HG02678 (cell line): ENCODE measurements around the gene ICA1.

Experiments
- ATAC-seq: cut with Tn5 transposase; IDR thresholded peaks from one replicate; pipeline ENCODE4 v1.9.1; 2021; ENCODE audit warnings: mild to moderate bottlenecking, moderate library complexity; ENCODE audit not compliant: unreplicated experiment

ICA1 gene

DNA sequence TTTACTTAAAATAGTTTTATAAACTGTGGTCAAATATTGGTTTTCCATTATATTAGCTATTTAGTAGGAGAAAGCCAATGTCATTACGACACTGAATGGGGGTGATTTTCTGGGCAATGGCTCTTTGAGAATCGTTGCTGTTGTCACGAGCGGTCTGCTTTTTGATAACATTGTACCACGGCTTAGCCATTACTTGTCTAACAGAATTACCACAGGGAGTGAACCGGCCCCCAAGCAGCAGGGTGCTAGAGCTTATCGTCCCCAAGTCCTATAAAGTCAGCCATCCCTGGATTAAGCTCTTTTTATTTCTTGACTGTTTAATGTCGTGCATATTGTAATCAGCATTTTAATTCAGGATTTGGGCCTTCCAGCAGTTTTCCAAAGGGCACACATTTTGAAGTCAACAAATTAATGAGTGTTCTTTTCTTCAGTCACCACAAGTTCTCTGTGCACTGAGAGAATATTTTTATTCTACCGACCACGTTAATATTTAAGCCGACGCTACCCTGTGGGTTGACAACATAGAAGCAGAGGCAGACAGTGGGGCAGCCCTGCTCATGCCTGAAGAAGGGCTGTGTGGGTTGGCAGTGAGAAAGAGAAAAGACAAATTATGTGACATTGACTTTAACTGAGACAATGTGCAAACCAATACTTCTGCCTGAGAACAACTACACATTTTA, 125.8 kb downstream of the ICA1 start:
- no peak for ATAC-seq

DNA sequence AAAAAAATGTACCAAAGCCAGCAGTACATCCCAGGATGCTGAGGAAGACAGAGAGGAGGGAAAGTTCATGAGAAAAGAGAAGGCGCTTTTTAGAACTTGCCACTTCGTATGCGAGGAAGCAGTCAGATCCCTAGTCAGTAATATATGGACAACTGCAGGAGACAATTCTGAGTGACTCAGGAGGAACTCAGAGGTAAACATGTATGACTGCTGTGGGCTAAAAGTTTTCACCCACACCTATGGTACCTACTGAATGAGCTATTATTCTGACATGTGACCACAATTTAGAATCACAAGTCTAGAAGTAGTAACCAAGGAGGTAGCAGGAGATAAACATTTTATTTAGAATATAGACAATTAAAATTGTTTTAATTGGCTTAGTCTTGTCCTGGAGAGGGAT, 126.5 kb downstream of the ICA1 start:
- ATAC-seq = no peak

DNA sequence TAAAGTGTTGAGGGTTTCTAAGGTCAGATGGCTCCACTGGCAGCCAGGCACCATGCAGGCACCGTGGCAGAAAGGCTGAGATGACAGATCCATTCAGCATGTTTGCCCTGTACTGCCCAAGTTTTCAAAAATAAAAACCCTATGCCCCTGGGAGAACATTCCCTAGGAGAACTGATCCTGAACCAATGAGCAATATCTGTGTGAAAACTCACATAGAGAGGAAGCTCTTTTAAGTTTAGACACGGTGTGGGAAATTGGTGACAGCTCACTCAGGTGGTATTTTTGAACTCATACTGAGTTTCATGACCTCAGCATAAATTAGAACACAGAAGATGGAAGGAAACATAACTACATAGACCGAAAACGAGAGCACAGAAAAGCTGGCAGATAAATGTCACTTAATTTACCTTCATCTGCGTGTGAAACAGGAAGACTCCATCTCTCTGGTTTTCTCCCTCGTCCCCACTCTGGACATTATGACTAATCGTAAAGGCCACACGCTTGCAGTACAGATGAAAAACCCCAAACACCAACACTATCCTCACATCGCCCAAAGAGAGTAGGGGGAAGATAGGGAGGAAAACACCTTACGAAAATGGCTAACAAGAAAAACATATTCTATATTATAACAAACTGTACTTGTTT, 127.8 kb downstream of the ICA1 start:
- ATAC-seq = peak; percentile 66

DNA sequence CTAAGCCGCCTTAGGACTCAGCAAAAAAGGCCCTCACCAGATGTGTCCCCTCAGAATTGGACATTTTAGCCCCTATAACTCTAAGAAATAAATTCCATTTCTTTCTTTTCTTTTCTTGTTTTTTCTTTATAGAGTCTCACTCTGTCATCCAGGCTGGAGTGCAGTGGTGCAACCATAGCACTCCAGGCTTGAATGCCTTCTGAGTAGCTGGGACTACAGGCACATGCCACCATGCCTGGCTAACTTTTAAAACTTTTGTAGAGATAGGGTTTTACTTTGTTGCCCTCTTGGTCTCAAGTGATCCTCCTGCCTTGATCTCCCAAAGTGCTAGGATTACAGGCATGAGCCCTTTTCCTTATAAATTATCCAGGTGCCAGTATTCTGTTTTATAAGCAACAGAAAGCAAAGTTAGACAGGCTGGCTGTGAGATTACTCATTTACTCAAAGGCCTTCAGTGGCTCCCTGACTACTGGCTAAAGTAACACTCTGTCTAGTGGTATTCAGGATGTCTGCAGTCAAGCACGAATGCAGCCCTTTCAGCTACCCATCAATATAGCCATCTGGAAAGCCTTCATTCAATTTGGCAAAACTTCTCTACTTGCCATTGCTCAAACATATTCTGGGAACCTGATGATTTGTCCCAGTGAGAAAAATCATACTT, 128.6 kb downstream of the ICA1 start:
- peak; percentile 26 for ATAC-seq

DNA sequence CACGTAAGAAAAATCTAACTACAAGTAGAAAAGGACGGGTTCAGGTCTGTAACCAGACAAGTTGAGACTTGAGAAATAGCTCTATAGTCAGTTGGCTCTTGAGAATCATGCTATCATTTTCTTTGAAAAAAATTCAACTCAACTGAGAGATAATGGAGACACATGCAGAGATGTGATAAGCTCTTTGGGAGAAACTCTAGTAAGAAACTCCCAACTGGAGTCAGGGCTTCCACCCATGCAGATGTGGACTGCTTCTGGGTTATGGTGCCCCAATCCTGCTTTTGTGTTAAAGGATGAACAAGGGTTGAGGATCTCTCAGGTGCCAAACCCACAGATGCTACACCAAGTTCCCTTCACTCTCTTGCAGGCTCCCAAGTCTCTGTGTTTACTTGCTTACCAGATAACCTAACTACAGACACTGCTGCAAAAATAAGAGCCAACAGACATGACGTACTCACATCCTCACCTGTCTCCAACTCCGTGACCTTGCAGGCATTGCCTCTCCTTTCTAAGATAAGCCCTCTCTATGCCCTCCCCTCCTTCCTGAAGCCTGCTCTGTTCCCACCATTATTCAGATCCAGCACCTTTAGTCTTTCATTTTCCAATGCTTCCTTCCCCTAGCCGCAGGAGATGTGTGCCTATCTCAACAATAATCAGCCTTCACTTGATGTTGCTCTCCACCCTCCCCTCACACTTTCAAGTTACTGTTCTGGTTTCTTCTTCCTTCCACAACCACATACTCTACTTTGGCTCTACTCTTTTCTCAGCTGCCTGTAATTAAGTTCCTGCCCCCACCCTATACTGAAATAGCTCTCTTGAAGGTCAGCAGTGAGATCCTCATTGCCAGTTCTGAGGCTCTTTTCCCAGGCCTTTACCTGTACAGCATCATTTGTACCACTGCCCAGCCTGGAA, 130.0 kb downstream of the ICA1 start:
- ATAC-seq = peak; percentile 50

DNA sequence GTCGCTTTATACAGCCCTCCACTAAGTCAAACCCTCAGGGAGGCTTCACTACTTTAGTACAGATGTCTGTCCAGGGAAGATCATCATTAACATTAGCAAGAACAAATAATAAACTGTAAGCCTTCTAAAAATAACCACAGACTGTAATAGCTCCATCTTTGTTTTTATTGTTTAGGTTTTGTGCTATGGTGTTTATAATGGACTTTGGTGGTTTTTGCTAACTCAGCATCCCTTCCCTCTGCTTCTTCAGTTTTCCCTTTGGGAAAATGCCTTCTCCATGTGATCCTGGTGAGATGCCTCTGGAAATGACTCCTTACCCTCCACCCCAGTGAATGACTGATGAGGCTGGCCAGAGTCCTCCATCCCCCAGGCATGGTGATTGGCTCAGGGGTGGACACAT, 131.3 kb downstream of the ICA1 start:
- ATAC-seq = no peak

DNA sequence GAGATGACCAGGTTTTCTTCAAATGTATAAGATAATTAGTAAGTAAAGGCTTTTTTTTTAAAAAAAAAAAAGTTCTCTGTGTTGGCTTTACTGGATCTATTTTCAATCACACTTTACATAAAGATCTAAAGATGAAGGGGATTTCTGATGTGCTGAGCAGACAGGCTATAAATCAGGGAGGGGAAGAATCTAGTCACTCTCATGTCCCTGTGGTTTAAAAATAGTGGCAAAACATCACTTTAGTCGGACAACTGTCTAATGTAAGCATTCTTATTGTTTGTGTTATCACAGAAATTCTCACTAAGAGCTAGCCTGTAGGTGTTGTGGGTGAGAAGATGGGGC, 132.7 kb downstream of the ICA1 start:
- no peak for ATAC-seq

DNA sequence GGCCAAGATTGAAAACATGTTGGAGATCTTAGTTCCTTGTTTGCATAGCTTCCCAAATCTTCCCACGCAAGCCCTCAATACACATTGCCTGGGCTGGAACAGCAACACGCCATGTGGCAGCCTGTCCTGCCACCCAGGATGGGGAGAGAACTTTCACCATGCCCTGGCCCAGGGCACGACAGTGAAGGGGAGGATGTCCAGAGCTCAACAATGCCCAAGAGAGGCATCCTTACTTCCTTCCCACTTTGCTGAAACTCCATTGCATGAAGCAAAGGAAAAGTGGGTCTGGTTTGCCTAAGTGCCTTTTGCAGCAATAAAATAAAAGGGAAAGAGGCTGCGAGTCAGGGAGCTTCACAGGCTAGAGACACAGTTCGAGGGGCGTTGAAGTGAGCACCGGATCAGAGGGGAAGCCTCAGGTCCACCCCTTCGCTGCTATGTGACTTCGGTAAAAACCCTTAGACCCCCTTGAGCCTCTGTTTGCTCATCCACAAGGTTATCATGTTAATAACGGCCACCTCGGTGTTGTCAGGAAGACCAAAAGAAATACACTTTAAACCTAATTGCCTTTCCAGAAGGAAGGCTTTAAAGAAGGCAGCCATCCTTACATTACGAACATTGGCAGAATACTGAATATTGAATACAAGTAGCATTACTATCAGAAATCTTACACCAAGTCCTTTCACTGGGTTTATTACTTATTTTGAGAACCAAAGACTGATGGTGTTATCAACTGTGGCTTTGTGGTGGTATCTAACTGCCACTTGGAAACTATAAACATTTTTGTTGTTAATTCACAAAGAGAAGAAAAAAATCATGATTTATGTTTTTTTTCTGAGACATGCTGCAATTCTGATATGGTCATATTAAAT, 133.3 kb downstream of the ICA1 start:
- ATAC-seq = no peak

DNA sequence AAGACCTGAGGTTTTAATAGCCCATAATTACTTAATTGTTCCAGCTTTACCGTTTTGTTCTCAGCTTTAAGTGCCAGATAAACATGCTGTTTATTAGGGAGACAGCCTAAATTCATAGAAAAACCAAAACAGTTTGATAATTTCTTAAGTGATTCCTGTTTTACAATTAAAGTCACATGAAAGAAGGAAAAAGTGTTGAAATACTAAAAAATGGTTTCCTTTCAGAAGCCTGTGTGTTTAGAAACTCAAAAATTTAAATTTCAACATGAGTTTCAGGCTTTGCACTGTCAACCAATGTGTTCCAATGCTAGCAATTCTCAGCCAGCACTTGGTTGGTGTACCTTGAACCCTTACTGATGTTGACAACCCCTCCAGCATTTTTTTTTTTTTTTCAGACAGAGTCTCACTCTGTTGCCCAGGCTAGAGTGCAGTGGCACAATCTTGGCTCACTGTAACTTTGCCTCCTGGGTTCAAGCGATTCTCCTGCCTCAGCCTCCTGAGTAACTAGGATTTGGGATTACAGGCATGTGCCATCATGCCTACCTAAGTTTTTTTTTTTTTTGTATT, 135.3 kb downstream of the ICA1 start:
- ATAC-seq = no peak

DNA sequence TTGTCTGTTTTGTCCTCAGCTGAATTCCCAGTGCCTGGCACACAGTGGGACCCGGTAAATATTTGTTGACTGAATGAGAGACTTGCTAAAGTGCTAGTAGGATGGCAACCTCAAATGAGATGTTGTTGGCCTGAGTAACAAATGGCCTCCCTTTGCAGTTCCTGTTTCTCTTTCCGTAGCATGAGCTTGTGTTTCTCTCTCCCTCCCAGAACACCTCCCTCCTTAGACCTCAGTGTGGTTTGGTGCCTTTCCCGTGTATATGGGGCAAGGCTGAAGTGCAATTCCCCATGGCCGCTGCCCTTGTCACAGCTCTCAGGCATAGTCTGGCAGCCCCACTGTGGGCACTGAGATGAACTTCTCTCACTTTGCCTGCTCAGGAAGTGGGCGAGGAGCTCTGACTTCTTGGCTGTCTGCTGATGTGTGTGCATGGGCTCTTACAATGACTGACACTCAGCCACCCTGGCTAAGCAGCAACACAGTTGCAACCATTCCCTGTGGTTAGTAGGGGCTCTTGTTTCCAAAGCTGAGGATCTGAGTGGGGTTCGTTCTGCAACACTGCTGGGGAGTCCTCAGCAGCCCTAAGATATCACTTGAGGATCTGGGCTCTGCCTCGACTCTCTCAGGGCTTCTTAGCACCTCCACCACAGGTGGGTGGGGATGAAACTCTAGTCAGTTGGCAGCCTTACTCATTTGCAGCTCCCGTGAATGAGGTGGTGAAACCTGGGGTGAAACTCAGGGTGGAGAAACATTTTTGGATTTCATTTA, 136.1 kb downstream of the ICA1 start:
- ATAC-seq = peak; percentile 80

DNA sequence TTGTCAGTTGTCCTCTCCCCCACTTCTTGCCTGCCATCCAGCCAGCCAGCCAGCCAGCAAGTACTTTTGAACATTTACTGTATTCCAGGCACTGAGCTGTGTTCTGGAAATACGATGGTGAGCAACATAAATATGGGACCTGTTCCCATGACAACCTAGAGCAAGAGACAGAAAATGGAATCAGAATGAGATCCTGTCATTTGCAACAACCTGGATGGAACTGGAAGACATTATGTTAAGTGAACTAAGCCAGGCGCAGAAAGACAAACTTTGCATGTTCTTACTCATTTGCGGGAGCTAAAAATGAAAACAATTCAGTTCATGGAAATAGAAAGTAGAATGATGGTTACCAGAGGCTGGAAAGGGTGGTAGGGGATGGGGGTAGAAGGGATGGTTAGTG, 140.7 kb downstream of the ICA1 start:
- peak; percentile 25 for ATAC-seq

DNA sequence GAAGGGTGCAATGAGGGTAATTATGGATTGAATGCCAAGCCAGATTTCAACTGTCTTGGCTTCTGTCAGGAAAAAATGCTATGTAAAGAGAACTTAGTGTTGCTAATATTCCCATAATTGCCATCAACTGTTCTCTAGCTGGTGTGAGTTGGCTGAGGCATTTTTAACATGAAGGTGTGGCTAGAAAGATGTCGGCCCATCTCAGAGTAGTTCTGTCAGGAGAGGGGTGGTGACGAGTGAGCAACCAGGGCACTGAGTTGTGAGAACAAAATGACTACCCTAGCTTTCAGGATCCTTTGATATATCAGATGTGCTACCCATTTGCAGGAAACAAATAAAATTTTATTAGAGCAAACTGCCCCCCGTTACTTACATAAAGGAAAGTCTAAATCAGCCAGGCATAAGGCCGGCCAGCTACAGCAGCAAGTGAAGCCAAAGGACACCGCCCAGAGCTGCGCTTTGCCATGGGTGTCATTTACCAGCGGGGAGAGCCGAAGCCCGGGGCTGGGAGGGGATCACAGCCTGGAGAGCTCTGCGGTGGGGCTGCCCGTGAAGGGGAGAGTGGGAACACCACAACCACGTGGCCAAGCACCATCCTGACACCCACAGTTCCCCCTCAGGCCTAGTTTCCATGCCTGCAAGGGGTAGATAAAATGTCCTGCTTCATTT, 141.4 kb downstream of the ICA1 start:
- ATAC-seq = no peak

DNA sequence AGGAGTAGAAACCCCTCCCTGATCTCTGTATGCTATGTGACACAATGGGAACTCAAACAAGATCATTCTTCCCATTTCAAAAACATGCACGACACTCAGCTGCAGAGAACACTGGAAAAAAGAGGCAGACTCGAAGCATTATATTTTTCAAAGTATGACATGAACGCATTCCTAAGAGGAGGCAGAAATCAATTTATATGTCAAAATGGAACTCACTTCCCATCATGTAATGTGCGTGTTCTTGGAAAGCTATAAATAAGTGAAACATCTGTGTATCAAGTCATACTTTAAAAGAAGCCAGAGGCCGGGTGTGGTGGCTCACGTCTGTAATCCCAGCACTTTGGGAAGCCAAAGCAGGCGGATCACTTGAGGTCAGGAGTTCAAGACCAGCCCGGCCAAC, 142.7 kb downstream of the ICA1 start:
- ATAC-seq = no peak

DNA sequence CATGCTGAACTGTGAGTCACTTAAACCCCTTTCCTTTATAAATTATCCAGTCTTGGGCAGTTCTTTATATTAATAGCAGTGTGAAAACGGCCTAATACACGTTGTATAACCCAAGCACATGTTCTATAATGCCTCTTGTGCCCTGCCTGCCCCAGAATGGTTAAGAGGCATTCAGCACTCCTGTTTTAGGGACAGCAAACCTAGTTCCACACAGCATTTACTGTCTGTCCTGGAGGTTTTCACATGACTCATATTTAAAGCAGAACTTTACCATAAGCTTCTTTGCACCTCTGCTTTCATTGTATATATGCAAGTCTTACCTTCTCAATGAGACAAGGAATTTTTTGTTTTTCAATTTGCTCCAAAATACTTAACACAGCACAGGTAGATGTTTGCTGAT, 144.8 kb downstream of the ICA1 start:
- ATAC-seq = no peak

DNA sequence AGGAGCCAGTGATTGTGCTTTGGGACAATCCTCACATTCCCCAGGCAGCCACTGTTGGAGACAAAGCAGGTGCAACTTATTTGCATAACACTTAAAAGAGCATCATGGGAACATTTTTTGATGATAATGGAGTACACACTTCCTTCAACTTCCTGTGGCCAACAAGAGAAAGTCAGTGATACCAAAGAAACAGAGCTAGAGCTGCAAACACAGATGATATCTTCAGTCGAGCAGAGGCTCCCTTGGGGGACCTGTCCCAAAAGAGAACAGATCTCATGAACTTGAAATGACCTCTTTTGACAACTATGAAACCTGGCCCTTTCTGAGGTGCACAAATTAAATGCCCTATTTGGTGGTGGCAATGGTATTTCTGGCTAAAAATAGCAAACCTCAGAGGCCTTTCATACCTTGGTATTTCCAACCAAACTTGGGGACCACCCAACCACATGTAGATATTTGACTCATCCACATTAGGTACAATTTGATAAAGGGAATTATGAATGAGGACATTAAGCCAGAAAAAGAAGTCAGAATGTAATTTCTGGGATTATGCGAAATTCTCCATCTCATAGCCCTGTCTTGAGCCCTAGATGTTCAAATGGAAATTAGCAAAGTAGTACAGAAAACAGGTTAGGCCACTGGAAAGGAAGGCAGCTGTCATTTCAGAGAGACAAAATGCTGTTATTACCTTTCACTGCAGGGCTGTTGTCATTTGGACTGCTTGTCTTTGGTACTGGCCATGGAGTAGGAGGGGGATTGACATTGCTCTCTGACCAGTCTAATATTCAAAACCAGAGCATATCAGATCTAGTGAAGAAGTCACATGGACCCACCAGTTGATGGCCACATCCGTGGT, 146.2 kb downstream of the ICA1 start:
- ATAC-seq = peak; percentile 90

DNA sequence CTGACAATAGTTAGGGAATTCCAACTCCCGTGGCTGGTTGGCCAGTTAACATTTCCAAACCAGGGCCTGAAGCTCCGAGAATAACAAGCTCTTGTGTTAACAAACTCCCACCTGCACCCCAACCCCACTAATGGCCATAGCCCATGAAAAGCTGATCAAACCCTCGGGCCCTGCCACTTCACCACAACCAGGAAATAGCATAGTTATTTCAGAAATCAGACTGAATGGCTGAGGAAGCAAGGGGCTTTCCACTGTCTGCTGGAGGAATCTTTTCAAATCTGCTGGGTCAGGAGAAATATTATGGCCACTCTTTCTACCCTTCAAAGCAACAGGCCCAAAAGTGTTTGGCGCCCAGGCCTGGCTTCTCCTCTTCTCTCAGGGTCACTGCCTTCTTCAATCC, 147.8 kb downstream of the ICA1 start:
- ATAC-seq = peak; percentile 35

DNA sequence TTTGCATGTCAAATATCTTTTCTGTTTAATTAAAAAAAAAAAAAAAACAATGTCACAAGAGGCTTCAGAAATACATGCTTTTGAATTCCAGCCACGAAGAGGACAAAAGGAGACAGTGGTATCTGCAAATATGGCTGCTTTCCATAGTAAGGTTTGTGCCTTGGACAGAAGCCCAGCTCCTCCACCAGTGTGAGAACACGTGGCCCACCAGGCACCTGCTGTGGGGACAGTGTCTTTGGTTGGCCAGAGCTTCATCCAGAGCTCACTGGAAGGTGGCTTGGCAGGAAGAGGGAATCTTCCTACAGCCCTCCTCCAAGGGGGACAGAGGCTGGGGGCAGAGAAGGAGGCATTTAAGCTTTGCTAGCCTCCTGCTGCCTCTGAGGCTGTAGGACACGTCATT, 148.8 kb downstream of the ICA1 start:
- ATAC-seq = no peak

DNA sequence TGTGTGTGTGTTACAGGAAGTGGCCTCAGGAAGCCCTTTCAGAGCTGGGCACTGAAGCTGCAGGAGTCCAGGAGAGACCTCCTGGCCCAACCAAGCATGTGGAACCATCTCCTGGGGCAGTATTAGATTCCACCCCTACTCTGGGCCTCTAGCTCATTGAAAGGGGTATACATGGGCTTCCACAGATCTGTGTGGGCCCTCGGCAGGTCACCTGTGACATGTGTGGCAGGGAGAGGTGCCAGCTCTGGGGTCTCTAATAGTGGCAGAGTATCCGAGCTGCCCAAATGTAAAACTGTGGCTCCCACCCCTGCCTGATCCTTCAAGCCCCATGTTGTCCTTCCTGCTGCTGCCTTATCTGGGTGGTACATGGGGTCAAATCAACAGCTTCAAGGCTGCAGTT, 149.3 kb downstream of the ICA1 start:
- ATAC-seq = no peak
